LNCaP clone FGC (cell line): ENCODE measurements around the gene GPR137C.

Experiments used
- DNase-seq: peaks from one replicate; pipeline ENCODE4 v3.0.0-alpha.2; 2011; ENCODE audit warnings: low read depth
- H3K4me3 ChIP-seq: 2 replicates; pipeline ENCODE4 v1.5.1; 2011; ENCODE audit warnings: mild to moderate bottlenecking, low read depth, low read length, control low read depth
- TF ChIP-seq, protein P1 (sequence below): IDR thresholded peaks from 2 replicates; pipeline ENCODE4 v1.5.1; 2012; ENCODE audit warnings: mild to moderate bottlenecking; ENCODE audit not compliant: control insufficient read depth, insufficient read depth; ENCODE audit errors: extremely low read depth

Gene GPR137C

DNA sequence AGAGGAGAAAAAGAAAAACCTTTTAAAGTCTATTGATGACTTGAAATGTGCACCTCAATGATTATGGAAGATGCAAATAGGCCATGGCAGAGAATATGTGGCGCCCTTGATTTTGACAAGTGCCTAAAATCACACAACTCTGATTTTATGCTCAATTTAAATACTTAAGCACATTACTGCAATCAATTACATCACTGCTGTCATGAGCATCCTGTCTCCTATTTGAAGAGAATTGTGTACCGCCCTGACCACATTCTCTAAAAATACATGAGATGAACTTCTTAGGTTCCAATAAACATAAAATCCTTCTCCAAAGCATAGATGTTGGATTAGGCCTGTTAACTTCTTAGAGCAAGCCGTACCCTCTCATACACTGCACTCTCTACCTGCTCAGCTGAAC lies 2.0 kb upstream of the GPR137C start:
- no peak for DNase-seq
- TF ChIP-seq, protein P1, sequence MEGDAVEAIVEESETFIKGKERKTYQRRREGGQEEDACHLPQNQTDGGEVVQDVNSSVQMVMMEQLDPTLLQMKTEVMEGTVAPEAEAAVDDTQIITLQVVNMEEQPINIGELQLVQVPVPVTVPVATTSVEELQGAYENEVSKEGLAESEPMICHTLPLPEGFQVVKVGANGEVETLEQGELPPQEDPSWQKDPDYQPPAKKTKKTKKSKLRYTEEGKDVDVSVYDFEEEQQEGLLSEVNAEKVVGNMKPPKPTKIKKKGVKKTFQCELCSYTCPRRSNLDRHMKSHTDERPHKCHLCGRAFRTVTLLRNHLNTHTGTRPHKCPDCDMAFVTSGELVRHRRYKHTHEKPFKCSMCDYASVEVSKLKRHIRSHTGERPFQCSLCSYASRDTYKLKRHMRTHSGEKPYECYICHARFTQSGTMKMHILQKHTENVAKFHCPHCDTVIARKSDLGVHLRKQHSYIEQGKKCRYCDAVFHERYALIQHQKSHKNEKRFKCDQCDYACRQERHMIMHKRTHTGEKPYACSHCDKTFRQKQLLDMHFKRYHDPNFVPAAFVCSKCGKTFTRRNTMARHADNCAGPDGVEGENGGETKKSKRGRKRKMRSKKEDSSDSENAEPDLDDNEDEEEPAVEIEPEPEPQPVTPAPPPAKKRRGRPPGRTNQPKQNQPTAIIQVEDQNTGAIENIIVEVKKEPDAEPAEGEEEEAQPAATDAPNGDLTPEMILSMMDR = no peak
- peak overlapping the region; percentile 88 for H3K4me3 ChIP-seq

GRCh38 chr14:52551205-52551604 lies 1.4 kb upstream of the GPR137C start:
- DNase-seq = no peak
- TF ChIP-seq, protein P1 = no peak
- H3K4me3 ChIP-seq = peak overlapping the region; percentile 88

- peak overlapping the region; percentile 88 for H3K4me3 ChIP-seq
- no peak for DNase-seq
- TF ChIP-seq, protein P1 = peak; percentile 79
Observed at GRCh38 chr14:52551696-52552062, 957 bp upstream of the GPR137C start.

- no peak for DNase-seq
- H3K4me3 ChIP-seq = peak overlapping the region; percentile 88
- TF ChIP-seq, protein P1 = no peak
Observed at GRCh38 chr14:52553002-52553670, 500 bp downstream of the GPR137C start.

- DNase-seq = peak; percentile 83
Observed at GRCh38 chr14:52553671-52554575, 1.3 kb downstream of the GPR137C start.

DNA sequence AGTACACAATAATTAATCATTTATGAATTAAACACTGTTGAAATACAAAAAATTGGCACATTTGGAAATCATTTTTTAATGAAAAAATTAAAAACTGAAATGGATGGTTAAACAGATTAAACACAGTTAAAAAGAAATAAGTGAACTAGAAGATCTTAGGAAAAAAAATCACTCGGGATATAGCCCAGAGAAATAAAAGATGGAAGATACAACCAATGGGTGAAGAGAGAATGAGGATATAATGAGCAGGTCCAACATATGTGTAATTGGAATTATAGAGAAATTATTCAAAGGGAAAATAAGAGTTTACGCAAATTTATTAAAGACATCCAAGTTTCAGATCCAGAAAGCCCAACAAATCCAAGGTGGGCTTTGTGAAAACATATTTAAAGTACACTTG lies 6.1 kb downstream of the GPR137C start:
- DNase-seq = no peak

More at GRCh38 chr14:52553671-52554575, 1.3 kb downstream of the GPR137C start:
- TF ChIP-seq, protein P1 = 0 out of 2 replicates have a peak, but pooled peaks have one; percentile 0
- H3K4me3 ChIP-seq = peak overlapping the region; percentile 88

More for the DNA sequence above, 6.1 kb downstream of the GPR137C start:
- H3K4me3 ChIP-seq = no peak overlapping the region
- TF ChIP-seq, protein P1 = no peak
